Measurements from ENCODE around the gene HNRNPC.

Gene HNRNPC

GRCh38 chr14:21209185-21209584, 60.1 kb downstream of the HNRNPC start:
- no peak for DNase-seq

GRCh38 chr14:21208554-21208953, 60.7 kb downstream of the HNRNPC start:
- DNase-seq, result no peak

- DNase-seq, result no peak
Measured at GRCh38 chr14:21206753-21207684, 62.2 kb downstream of the HNRNPC start.

- no peak for DNase-seq
Measured at GRCh38 chr14:21205678-21206581, 63.3 kb downstream of the HNRNPC start.

- DNase-seq, result no peak
Measured at GRCh38 chr14:21205026-21205677, 64.1 kb downstream of the HNRNPC start.

GRCh38 chr14:21204167-21205025, 64.8 kb downstream of the HNRNPC start:
- DNase-seq, result no peak

- DNase-seq, result no peak
Measured at GRCh38 chr14:21203470-21204166, 65.6 kb downstream of the HNRNPC start.

GRCh38 chr14:21202463-21203358, 66.5 kb downstream of the HNRNPC start:
- no peak for DNase-seq

GRCh38 chr14:21201732-21202462, 67.3 kb downstream of the HNRNPC start:
- no peak for DNase-seq

- DNase-seq, result no peak
Measured at GRCh38 chr14:21200752-21201461, 68.3 kb downstream of the HNRNPC start.

GRCh38 chr14:21199611-21200560, 69.4 kb downstream of the HNRNPC start:
- DNase-seq, result no peak

GRCh38 chr14:21197418-21198205, 71.6 kb downstream of the HNRNPC start:
- no peak for DNase-seq

- DNase-seq, result no peak
Measured at GRCh38 chr14:21194597-21194996, 74.6 kb downstream of the HNRNPC start.

- no peak for DNase-seq
Measured at GRCh38 chr14:21192875-21193535, 76.2 kb downstream of the HNRNPC start.

- no peak for DNase-seq
Measured at GRCh38 chr14:21192447-21192822, 76.8 kb downstream of the HNRNPC start.

GRCh38 chr14:21191809-21192446, 77.3 kb downstream of the HNRNPC start:
- DNase-seq, result peak; percentile 36 to 40
